Cardiac muscle cell (in vitro differentiated cells and primary cell): ENCODE measurements around the gene BMP8A. TPM values are rescaled to one million over a fixed set of nuclear protein-coding genes. Genes with fewer than 3 reads are reported as not detected.

Experiments used
- DNase-seq, 2 donors: peaks; one replicate each; pipeline versions ENCODE4 v3.0.0 to v3.0.0-alpha.2; 2010 to 2017; ENCODE audit warnings: low read depth in 1 of 2, low spot score in 1 of 2
- H3K27ac ChIP-seq: fragments of 200-600 bp; sonication (generic); 2 replicates; pipeline ENCODE4 v1.5.1; 2016
- H3K27me3 ChIP-seq: fragments of 200-600 bp; sonication (generic); 2 replicates; pipeline ENCODE4 v1.6.0; 2016; ENCODE audit warnings: control low read depth
- H3K36me3 ChIP-seq: fragments of 200-600 bp; sonication (generic); 2 replicates; pipeline ENCODE4 v1.5.1; 2016; ENCODE audit warnings: control low read depth
- H3K4me1 ChIP-seq: fragments of 200-600 bp; sonication (generic); 2 replicates; pipeline ENCODE4 v1.8.1; 2017; ENCODE audit warnings: low read depth, mild to moderate bottlenecking, mixed run types
- H3K4me3 ChIP-seq: fragments of 200-600 bp; sonication (generic); 2 replicates; pipeline ENCODE4 v1.5.1; 2016; ENCODE audit warnings: mild to moderate bottlenecking
- H3K9me3 ChIP-seq: fragments of 200-600 bp; sonication (generic); 2 replicates; pipeline ENCODE4 v1.5.1; 2017; ENCODE audit warnings: low read depth, mild to moderate bottlenecking, control low read depth
- CTCF ChIP-seq: IDR thresholded peaks from 2 replicates; pipeline ENCODE4 v1.5.1; 2012; ENCODE audit warnings: low read depth, mild to moderate bottlenecking, low read length
- polyA plus RNA-seq: library from polyadenylated mRNA; unstranded; fragments of >200 nt; fragmentation: Nextera tagmentation; extraction: Ambion mirVana; gene quantifications from 2 replicates; pipeline ENCODE4 v1.2.1, GENCODE V29; 2016
- total RNA-seq: library from RNA; depleted of rRNA; stranded (reverse); fragments of >200 nt; gene quantifications from 2 replicates; pipeline ENCODE4 v1.2.3, GENCODE V29; 2016

Gene BMP8A
- total and polyA plus RNA-seq, 2 experiments from 2014 or later, result 0.09 to 0.70 TPM

GRCh38 chr1:39574646-39575045 lies 83.2 kb downstream of the BMP8A start:
- H3K36me3 ChIP-seq, result peaks cover 19% of the 10 kb centered on the region

More at GRCh38 chr1:39574646-39575045, 83.2 kb downstream of the BMP8A start:
- Histone ChIP-seq H3K27ac (no peak overlapping the region), H3K4me1 (peaks cover 21% of the 10 kb centered on the region), H3K27me3 (peaks cover 12% of the 10 kb centered on the region), H3K9me3 (no peaks in the 10 kb centered on the region), H3K4me3 (peak overlapping the region; percentile 85)
- peak; percentile 14 to 38 for DNase-seq
- TF ChIP-seq CTCF, result no peak

Other genes starting within 250 kb of the BMP8A start
- gene PABPC4, start 85.2 kb downstream of the BMP8A start, total RNA-seq, result 63.1 and 88.0 TPM in 2 replicates
- 27.5 and 33.6 TPM in 2 replicates for gene PABPC4, start 85.2 kb downstream of the BMP8A start, polyA plus RNA-seq
- gene HEYL, start 148.0 kb downstream of the BMP8A start, total RNA-seq, result 0.71 and 0.88 TPM in 2 replicates
- 1.0 TPM in 2 replicates for gene HEYL, start 148.0 kb downstream of the BMP8A start, polyA plus RNA-seq
- gene NT5C1A, start 180.5 kb downstream of the BMP8A start, total RNA-seq, result 1.8 TPM in 1 of 2 replicates, not detected in the other
- 0.16 TPM in 1 of 2 replicates, not detected in the other for gene NT5C1A, start 180.5 kb downstream of the BMP8A start, polyA plus RNA-seq
- 0.04 and 0.09 TPM in 2 replicates for gene HPCAL4, start 199.8 kb downstream of the BMP8A start, total RNA-seq
- 0.06 TPM in 1 of 2 replicates, not detected in the other for gene HPCAL4, start 199.8 kb downstream of the BMP8A start, polyA plus RNA-seq
- 34.8 and 38.7 TPM in 2 replicates for gene PPIE, start 247.2 kb downstream of the BMP8A start, total RNA-seq
- 68.3 and 87.9 TPM in 2 replicates for gene PPIE, start 247.2 kb downstream of the BMP8A start, polyA plus RNA-seq